ELF-1 (cell line): ENCODE results near the gene CRTAC1.

Source experiments
- DNase-seq: peaks from one replicate; pipeline ENCODE4 v3.0.0-alpha.2; 2016; ENCODE audit warnings: low read depth, low spot score

CRTAC1 gene, protein sequence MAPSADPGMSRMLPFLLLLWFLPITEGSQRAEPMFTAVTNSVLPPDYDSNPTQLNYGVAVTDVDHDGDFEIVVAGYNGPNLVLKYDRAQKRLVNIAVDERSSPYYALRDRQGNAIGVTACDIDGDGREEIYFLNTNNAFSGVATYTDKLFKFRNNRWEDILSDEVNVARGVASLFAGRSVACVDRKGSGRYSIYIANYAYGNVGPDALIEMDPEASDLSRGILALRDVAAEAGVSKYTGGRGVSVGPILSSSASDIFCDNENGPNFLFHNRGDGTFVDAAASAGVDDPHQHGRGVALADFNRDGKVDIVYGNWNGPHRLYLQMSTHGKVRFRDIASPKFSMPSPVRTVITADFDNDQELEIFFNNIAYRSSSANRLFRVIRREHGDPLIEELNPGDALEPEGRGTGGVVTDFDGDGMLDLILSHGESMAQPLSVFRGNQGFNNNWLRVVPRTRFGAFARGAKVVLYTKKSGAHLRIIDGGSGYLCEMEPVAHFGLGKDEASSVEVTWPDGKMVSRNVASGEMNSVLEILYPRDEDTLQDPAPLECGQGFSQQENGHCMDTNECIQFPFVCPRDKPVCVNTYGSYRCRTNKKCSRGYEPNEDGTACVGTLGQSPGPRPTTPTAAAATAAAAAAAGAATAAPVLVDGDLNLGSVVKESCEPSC

DNA sequence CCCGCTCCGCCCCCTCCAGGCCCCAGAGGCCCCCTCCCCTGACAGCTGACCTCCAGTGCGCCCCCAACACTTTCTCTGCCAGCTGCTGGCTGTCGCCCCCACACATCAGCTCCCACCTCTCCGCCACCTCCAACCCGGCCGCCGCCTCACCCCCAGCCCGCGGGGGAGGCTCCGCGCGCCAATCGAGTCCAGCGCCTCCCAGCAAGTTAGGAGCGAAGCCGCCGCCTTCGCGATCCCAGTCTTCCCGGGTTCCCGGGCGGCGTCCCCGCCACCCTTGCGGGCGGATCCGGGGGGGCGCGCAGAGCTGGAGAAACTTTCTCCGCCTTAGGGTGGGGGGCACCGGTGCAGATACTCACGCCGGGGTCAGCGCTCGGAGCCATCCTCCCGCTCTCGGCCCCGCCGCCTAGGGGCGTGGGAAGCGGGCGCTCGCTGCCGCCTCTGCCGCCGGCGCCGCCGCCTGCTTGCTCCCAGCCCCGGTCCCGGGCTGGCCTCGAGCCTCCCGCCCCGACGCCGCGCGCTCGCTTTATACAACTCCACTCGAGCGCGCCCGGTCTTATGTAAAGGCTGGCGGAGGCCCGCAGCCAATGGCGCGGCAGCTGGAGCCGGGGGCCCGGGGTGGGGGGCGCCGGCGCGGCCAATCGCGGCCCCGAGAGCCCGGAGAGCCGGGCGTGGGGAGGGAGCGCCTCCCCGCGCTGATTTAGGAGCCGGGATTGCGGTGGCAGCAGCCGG lies at the start of gene CRTAC1:
Gene CRTAC1, minus strand, starts transcription at position 529 of the 729 bp plus-strand sequence. Its CDS starts 149 bp downstream, at position 380.
- DNase-seq: peak; percentile 84

DNA sequence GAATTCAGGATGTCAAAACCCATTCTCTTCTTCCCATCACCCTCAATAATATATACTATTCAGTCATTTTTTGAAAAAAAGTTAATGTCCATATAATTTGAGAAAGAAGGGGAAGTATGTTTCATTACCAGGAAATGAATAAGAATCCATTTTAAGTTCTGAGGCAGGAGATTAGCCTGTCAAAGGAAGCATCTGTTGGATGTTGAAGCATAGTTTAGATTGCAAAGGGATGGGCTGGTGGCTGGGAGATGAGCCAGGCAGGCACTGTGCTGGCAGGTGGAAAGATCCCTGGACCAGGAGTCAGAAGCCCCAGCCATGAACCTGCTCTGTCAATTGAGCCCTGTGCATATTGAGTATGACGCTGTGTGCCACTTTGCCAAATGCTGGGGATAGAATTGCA lies 48.4 kb upstream of the CRTAC1 start:
- no peak for DNase-seq

GRCh38 chr10:98077223-98077622 lies 46.8 kb upstream of the CRTAC1 start:
- no peak for DNase-seq

DNA sequence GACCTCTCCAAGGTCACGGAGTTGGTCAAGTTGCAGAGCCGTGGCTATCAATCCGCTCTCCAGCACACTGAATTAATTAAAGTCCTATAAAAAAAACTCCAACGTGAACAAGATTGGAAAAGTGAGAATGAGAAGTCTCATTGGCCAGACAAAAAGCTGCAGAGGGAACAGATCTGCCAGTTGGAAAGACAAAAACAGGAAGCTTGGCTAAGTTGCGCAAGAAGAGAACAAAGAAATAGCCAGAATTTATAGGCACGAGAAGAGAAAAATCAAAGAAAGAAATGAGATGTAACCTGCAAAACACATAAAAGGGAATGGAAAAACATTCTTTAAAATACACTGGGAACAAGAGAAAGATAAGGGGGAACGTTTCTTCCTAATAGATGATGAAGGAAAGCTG lies 45.7 kb upstream of the CRTAC1 start:
- no peak for DNase-seq

DNA sequence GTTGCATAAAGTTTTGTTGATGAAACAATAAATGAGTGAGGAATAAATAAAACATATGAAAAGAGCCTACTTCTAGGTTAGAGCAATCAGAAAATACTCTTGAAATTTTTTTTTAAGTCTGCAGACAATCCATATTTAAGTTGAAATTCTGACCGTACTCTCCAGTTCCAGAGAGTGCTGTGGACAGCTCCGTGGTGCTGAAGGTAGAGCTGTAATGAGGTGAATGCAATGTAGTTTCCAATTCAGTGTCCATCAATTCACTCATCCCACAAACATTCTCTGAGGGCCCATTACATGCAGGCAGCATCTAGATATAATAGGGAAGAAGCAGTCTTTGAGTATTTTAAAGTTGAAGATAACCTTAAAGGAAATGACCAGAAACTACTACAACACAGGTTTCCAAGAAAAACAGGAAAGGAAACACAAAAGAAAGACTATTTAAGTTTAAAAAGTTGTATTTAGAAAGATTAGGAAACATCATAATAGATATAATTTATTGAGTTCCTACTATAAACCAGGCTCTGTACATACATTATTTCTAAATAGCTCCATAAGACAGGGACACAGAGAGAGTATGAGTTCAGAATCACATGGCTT lies 44.0 kb upstream of the CRTAC1 start:
- no peak for DNase-seq

GRCh38 chr10:98067165-98067564 lies 36.7 kb upstream of the CRTAC1 start:
- DNase-seq: no peak

DNA sequence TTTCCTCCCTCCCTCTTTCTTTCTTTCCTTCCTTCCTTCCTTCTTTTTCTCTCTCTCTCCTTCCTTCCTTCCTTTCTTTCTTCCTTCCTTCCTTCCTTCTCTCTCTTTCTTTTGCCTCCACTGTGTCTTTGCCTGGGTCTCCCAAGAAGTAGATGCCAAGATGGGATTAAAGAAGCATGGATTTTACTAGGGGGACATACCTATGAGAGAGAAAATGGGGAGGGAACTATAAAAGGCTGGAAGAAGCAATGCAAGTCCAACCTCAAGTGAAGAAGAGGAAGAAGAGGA lies 33.3 kb upstream of the CRTAC1 start:
- DNase-seq: no peak

- DNase-seq: no peak
These were observed 32.0 kb upstream of the CRTAC1 start for GRCh38 chr10:98062424-98062823.

- no peak for DNase-seq
These were observed 29.7 kb upstream of the CRTAC1 start for GRCh38 chr10:98060079-98060478.

GRCh38 chr10:98058295-98058694 lies 27.9 kb upstream of the CRTAC1 start:
- DNase-seq: no peak

- DNase-seq: peak; percentile 49
These were observed 25.6 kb upstream of the CRTAC1 start for GRCh38 chr10:98055841-98056516.

DNA sequence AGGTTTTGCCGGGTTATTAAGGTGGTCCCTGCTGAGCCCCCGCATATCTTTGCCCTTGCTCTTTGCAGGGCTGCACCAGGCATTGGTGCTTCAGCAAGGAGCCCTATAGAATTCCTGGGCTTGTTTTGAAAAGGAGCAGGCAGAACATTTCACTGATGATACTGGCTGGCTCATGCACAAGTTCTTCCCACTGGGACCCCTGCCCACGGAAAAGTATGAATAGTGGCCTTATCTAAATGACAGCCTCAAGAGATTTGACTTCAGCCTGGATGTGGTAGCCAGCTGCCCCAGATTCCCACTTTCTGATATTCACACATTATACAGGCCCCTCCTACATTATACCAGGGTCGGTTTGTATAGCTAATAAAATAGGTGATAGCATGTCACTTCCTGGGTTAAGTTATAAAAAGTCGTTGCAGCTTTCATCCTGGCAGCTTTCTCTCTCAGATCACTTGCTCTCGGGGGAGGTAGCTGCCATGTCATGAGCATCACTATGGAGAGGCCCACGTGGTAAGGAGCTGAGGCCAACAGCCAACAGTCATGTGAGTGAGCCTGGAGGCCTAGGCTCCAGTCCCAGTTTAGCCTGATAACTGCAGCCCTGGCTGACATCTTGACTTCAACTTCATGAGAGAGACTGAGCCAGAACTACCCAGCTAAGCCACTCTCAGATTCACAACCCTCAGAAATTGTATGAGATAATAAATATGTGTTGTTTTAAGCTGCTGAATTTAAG lies 16.8 kb upstream of the CRTAC1 start:
- DNase-seq: no peak

DNA sequence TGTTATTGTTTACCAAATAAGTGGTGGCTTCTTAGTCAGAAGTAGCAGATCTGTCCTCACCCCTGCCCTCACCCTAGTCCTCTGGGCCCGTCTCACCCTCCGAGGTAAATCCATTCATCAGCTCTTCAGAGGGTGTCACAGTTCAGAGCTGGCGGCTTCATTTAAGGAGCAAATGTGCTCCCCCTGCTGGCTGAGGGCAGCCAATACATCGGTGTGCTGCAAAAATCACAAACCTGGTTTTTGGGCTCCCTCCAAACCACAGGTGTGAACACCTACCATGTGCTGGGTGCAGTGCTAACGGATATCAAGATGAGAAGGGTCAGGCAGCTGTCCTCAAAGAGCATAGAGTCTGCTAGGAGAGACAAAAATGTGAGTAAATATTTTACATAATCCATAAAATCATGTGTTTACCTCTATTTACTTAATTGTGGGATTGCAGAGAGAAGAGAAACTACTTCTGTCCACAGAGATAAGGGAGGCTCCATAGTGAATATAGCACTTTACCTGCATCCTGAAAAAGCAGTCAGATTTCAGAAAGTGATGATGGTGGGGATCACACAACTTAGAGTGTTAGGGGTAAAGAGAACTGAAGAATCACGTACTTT lies 15.5 kb upstream of the CRTAC1 start:
- peak; percentile 82 for DNase-seq

- peak; percentile 84 for DNase-seq
These were observed 11.1 kb upstream of the CRTAC1 start for GRCh38 chr10:98041352-98042043.

- DNase-seq: no peak
These were observed 9.4 kb upstream of the CRTAC1 start for GRCh38 chr10:98039690-98040381.

GRCh38 chr10:98038288-98038687 lies 7.9 kb upstream of the CRTAC1 start:
- DNase-seq: peak; percentile 73

GRCh38 chr10:98035599-98035998 lies 5.2 kb upstream of the CRTAC1 start:
- DNase-seq: no peak

DNA sequence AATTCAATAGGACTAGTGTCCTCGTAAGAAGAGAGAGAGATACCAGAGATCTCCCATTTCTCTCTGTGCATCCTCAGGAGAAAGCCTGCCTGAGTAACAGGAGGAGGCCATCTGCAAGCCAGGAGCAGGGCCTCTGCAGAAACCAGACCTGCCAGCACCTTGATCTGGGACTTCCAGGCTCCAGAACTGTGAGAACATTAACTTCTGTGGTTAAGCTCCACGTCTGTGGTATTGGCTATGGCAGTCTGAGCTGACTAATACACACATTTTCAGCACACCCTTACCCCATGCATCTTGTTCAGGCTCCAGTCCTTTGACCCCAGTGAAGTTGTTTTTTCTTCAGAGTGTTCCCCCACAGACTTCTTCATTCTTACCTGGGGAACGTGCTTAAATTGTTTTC lies 3.1 kb upstream of the CRTAC1 start:
- no peak for DNase-seq

GRCh38 chr10:98031440-98031839 lies 1.0 kb upstream of the CRTAC1 start:
- DNase-seq: no peak
